ENCODE measurements around the gene CAVIN3. TPM values are rescaled to one million over a fixed set of nuclear protein-coding genes. Genes with fewer than 3 reads are reported as not detected.

The CAVIN3 gene
- total and polyA plus RNA-seq, 8 donors: 19.0 to 87.4 (median 34.2) TPM

DNA sequence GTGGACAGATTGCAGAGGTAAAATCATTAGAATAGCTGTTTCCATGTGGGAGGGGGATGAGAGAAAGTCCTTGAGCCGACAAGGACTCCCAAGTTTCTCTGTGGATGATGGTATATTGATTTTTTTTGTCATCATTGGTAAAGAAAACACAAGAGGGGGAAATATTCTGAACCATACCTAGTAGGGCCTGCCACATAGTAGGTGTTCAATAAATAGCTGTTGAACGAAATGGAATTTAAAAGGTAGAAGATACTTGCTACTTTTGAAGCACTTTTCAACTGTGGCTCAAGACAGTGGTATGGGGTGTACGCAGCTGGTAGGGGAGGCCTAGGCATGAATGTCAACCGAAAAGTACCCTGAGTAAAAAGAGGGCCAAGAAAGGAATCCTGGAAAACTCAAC is 2.1 kb downstream of the CAVIN3 start:
- Histone ChIP-seq H3K9me3 (no peaks in the 10 kb centered on the region), H3K4me1 (peaks cover 6 to 48% of the 10 kb centered on the region in 2 donors), H3K27me3 (peaks cover 0 to 26% of the 10 kb centered on the region in 2 donors), H3K36me3 (no peaks in the 10 kb centered on the region), H3K27ac (peak overlapping the region; percentile 87 to 98), H3K4me3 (peak overlapping the region in 1 of 2 donors; percentile 46)
- DNase-seq: no peak
- TF ChIP-seq, protein P1, sequence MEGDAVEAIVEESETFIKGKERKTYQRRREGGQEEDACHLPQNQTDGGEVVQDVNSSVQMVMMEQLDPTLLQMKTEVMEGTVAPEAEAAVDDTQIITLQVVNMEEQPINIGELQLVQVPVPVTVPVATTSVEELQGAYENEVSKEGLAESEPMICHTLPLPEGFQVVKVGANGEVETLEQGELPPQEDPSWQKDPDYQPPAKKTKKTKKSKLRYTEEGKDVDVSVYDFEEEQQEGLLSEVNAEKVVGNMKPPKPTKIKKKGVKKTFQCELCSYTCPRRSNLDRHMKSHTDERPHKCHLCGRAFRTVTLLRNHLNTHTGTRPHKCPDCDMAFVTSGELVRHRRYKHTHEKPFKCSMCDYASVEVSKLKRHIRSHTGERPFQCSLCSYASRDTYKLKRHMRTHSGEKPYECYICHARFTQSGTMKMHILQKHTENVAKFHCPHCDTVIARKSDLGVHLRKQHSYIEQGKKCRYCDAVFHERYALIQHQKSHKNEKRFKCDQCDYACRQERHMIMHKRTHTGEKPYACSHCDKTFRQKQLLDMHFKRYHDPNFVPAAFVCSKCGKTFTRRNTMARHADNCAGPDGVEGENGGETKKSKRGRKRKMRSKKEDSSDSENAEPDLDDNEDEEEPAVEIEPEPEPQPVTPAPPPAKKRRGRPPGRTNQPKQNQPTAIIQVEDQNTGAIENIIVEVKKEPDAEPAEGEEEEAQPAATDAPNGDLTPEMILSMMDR (IDR thresholded peaks at IDR 0.05): no peak
- intact Hi-C loops (cut with DNase I): no loop called here
- no peak for ATAC-seq

DNA sequence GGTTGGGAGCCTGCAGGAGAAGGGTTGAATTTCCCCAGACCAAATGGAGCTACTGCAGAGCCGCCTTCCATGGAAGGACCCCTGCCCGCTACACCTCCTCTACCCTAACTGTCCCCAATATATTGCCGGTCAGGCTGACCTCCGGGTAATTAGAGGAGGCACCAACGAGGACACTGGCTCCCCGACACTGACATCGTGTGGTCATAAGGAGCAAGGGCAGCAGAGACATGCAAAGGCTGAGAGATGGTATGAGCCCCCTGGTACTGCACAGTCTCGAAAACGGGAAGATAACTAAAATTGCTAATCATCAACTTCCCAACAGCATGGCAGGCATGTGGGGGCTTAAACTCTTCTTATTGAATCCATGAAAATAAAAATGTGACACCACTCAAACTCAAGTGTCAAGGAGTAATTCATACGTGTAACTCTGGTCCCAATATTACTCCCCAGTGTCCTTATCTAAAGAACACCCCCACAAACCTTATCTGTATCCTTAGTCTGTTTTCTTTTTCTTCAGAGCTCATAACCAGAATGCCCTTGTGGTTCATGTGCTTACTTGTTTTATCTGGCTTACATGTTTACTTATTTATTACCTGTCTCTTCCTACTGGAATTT is 4.4 kb downstream of the CAVIN3 start:
- Histone ChIP-seq H3K4me3 (no peak overlapping the region), H3K4me1 (peaks cover 6 to 31% of the 10 kb centered on the region in 2 donors), H3K9me3 (no peaks in the 10 kb centered on the region), H3K27me3 (peaks cover 0 to 24% of the 10 kb centered on the region in 2 donors), H3K27ac (no peak overlapping the region), H3K36me3 (no peaks in the 10 kb centered on the region)
- ATAC-seq (peak; percentile 21), DNase-seq (peak; percentile 34 to 72 (median 58))
- intact Hi-C loops (cut with DNase I): no loop called here
- TF ChIP-seq, protein P1 (IDR thresholded peaks at IDR 0.05): peak; percentile 69 to 85

DNA sequence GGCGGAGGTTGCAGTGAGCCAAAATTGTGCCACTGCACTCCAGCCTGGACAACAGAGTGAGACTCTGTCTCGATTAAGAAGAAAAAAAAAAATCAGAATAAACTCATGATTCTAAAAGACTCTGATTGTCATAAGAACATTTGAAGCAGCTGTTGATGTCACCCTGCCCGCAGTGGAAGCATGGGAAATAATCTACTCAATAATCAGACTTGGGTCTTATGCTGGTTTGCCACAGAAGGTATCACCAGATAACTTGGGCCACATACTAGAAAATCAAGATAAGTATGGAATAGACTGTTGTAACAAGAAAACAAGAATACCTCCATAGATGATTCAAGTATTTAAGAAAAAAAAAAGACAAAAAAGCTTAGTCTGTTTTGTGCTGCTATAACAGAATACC is 8.2 kb downstream of the CAVIN3 start:
- Histone ChIP-seq H3K4me3 (no peak overlapping the region), H3K27ac (no peak overlapping the region), H3K9me3 (no peaks in the 10 kb centered on the region), H3K36me3 (no peaks in the 10 kb centered on the region), H3K27me3 (peaks cover 0 to 4% of the 10 kb centered on the region in 2 donors), H3K4me1 (peaks cover 0 to 6% of the 10 kb centered on the region in 2 donors)
- ATAC-seq (no peak), DNase-seq (no peak)
- intact Hi-C loops (cut with DNase I): no loop called here
- TF ChIP-seq, protein P1 (IDR thresholded peaks at IDR 0.05): no peak

DNA sequence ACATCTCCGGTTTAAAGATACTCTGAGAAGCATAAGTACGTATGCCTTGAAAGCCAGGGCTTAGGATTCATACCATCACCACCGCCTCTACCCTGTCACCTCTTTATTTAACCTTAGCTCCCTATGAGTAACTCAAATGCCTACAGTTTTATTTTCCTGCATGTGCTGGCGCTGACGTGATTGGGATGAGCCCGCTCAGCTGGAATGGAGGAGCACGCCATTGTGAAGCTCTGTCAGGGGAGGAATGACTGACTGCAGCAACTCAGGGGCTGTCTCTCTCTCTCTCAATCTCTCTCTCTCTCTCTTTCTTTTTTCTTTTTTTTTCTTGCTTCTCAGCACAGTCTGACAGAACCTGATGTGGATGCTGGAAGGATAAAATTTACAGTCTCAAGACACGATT is 12.4 kb downstream of the CAVIN3 start:
- no peak for DNase-seq
- peaks cover 0 to 8% of the 10 kb centered on the region in 2 donors for H3K27me3 ChIP-seq
- intact Hi-C loops (cut with DNase I): no loop called here
- no peaks in the 10 kb centered on the region for H3K9me3 ChIP-seq
- no peaks in the 10 kb centered on the region for H3K36me3 ChIP-seq
- H3K27ac ChIP-seq: no peak overlapping the region
- TF ChIP-seq, protein P1 (IDR thresholded peaks at IDR 0.05): no peak
- H3K4me1 ChIP-seq: no peaks in the 10 kb centered on the region
- H3K4me3 ChIP-seq: no peak overlapping the region
- ATAC-seq: no peak

DNA sequence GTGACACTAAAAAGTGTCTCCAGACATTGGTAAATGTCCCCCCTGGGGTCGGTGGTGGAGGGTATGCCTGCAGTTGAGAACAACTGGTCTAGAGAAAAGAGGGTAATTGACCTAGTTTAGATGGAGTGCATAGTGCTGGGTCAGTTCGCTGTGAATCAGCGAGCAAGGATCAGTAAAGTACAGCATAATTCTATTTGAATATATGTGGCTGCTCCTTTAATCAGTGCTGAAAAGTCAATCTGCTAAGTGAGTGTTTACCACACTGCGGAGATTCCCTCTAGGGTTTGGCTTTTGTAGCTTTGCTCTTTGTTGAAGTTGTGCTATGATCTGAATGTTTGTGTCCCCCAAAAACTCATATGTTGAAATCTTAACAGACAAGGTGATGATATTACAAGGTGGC is 15.0 kb downstream of the CAVIN3 start:
- Histone ChIP-seq H3K4me1 (no peaks in the 10 kb centered on the region), H3K9me3 (no peaks in the 10 kb centered on the region), H3K36me3 (no peaks in the 10 kb centered on the region), H3K27ac (no peak overlapping the region), H3K27me3 (peaks cover 0 to 8% of the 10 kb centered on the region in 2 donors), H3K4me3 (no peak overlapping the region)
- intact Hi-C loops (cut with DNase I): no loop called here
- DNase-seq: no peak
- TF ChIP-seq, protein P1 (IDR thresholded peaks at IDR 0.05): no peak
- ATAC-seq: no peak

All from left lung (tissue), 10 donors.